ENCODE data around the gene BAHCC1. TPM values are rescaled to one million over a fixed set of nuclear protein-coding genes. Genes with fewer than 3 reads are reported as not detected.

BAHCC1 gene
- total RNA-seq, 2 donors from 2014 or later = 0.02 to 0.14 TPM

DNA sequence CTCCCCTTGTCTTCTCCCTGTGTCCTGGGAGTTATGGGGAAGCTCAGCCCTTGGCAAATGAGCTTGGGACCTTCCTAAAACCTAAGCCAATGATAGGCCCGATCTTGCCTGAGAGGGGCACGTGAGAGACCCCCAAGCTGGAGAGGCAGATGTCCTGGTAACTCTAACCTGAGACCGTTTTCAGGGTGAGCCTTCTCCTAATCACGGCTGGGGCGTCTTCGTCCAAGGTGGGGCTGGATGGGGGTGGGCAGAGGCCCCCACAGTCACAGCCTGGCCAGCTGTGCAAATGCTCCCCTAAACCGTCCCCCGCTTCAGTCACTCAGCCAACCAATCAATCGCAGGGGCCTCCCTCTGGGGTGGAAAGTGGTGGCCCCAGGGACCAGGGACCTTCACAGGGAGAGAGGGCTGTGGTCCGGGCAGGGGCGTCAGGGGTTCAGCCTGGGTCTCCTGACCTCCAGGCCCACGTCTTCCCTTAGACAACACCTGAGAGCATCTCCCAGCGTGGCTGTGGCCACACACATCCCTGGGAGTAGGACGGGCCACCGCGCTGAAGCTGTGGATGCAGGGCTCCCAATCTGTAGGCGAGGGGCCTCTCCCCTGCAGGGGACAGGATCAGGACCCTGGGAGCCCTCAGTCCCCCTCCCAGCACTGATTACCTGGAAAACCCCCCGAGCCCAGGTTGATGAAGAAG is 86.7 kb downstream of the BAHCC1 start:
- no peaks in the 10 kb centered on the region for H3K9me3 Mint-ChIP-seq
- H3K4me1 Mint-ChIP-seq (ENCODE audit: low read depth) = peaks cover 32% of the 10 kb centered on the region
- no peak for ATAC-seq (replicated peaks in 1 of 2)
- H3K27me3 Mint-ChIP-seq (ENCODE audit: low read depth) = peaks cover 49% of the 10 kb centered on the region
- no peak overlapping the region for H3K27ac Mint-ChIP-seq
- no peak for DNase-seq
- peak overlapping the region; percentile 72 to 75 for H3K4me3 Mint-ChIP-seq
- no peaks in the 10 kb centered on the region for H3K36me3 Mint-ChIP-seq (ENCODE audit: insufficient read depth in 2 of 2)

DNA sequence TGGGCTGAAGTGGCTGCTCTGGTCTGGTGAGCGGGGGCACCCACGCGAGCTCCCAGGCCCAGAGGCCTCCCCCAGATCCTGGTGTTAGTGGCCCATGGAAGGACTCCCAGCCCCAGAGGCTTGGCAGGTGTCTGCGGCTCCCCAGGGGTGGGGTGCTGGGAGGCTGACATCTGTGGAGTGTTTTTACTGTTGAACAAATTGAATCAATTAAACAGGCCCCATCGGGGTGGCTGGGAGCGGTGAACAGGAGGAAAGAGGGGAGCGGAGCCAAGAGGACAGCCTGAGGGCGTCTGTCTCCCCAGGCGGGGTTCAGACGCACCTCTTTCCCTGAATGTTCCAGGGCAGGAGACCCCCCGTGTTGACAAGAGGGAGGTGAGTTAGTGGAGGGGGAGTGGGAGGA is 87.4 kb downstream of the BAHCC1 start:
- peaks cover 36% of the 10 kb centered on the region for H3K4me1 Mint-ChIP-seq (ENCODE audit: low read depth)

DNA sequence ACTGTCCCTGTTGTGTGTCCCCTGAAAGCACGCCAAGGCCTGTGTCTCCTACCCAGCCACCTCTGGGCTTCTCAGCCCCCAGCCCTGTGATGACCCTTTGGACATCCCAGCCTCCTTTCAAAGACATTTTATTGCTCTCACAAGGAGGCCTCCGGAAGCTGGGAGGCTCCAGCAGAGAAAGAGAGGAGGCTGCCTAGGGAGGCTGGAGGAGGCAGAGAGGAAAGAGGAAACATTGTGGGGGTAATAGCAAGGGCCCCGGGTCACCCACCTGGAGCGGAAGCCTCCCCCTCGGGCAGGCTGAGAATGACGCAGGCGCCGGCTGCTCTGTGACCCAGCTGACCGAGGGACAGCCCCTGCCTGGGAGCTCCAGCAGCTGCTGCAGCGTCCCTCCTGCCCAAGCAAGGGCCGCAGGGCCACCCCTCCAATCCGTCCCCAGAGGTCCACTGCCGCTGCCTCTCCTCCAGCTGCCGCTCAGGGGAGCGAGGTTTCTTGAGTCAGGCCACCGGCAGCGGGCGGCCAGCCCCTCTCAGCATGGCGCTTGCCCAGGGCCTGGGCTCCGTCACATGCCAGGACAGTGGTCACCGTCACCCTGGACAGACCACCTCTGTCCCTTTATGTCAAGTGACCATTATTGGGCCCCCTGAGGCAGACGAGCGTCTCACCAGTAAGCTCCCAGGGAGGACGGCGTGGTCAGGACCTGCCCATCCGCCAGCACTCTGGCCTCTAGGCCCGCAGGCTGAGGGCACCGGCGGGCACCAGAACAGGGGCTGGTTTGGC is 88.0 kb downstream of the BAHCC1 start:
- Mint-ChIP-seq H3K9me3 (no peaks in the 10 kb centered on the region), H3K27ac (no peak overlapping the region), H3K27me3 (ENCODE audit: low read depth) (peaks cover 43% of the 10 kb centered on the region), H3K4me3 (peak overlapping the region; percentile 44 to 75), H3K36me3 (ENCODE audit: insufficient read depth in 2 of 2) (no peaks in the 10 kb centered on the region), H3K4me1 (ENCODE audit: low read depth) (peaks cover 36% of the 10 kb centered on the region)
- DNase-seq = peak; percentile 46 to 47
- ATAC-seq (replicated peaks in 1 of 2) = no peak

More for the DNA sequence above, 87.4 kb downstream of the BAHCC1 start:
- peak overlapping the region in 1 of 2 donors; percentile 75 for H3K4me3 Mint-ChIP-seq
- no peaks in the 10 kb centered on the region for H3K9me3 Mint-ChIP-seq
- DNase-seq (no peak), ATAC-seq (replicated peaks in 1 of 2) (no peak)
- peaks cover 49% of the 10 kb centered on the region for H3K27me3 Mint-ChIP-seq (ENCODE audit: low read depth)
- H3K27ac Mint-ChIP-seq = no peak overlapping the region
- no peaks in the 10 kb centered on the region for H3K36me3 Mint-ChIP-seq (ENCODE audit: insufficient read depth in 2 of 2)

DNA sequence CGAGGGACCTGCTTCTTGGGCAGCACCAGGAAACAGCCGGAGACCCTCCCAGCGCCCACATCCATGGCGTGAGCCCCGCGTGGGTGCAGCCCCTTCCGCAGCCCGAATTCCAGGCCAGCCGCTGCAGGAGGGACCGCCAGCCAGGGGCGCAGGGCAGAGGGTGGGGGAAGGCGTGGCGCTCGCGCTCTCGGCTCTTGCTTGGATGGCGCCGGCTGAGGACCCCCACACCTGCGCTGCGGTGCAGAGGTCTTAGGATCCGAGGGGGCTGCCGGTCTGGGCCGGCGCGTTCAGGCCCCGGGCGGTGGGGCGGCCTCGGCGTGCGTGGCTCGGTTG is 88.6 kb downstream of the BAHCC1 start:
- H3K4me1 Mint-ChIP-seq (ENCODE audit: low read depth) = peaks cover 36% of the 10 kb centered on the region
- H3K27me3 Mint-ChIP-seq (ENCODE audit: low read depth) = peaks cover 42% of the 10 kb centered on the region
- no peaks in the 10 kb centered on the region for H3K9me3 Mint-ChIP-seq
- no peak overlapping the region for H3K27ac Mint-ChIP-seq
- peak overlapping the region; percentile 44 to 75 for H3K4me3 Mint-ChIP-seq
- ATAC-seq (replicated peaks in 1 of 2) = peak in 1 of 2 donors; percentile 9
- no peak for DNase-seq
- no peaks in the 10 kb centered on the region for H3K36me3 Mint-ChIP-seq (ENCODE audit: insufficient read depth in 2 of 2)

DNA sequence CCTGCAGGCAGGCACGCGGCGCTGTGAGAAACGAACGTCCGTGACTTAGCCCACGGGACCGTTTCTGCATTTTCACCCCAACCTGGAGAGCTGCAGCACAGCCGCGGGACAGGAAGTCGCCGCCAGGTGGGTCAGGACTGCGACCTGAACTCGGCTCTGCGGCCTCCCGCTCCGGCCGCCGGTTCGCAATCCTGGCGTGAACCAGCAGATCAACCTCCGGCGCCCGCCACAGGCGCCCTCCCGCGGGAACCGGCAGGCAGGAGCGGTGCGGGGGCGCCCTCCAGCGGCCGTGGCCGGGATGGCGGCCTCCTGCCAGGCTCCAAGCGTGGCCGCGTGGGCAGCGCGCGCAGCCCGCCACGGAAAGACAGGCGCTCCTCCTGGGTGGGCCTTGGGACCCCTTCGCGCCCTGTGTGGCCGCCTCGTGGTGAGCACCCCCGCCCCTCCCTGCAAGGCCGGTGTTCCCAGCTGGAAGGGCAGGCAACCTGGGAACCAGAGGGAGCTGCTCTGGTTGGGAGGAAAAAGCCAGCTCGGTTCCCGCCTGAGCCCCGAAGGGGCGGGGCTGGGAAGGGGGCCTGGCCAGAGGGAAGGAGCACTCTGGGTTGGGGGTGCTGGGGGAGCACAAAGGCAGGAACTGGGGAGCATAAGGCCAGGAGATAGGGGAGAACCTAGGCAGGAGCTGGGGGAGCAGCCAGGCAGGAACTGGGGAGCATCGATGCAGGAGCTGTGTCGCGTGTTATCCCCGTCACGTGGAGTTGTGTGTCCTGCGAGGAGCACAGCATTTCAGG is 89.1 kb downstream of the BAHCC1 start:
- DNase-seq (peak; percentile 91 to 95), ATAC-seq (replicated peaks in 1 of 2) (peak; percentile 67)
- peaks cover 43% of the 10 kb centered on the region for H3K27me3 Mint-ChIP-seq (ENCODE audit: low read depth)
- no peak overlapping the region for H3K27ac Mint-ChIP-seq
- no peaks in the 10 kb centered on the region for H3K36me3 Mint-ChIP-seq (ENCODE audit: insufficient read depth in 2 of 2)
- peaks cover 36% of the 10 kb centered on the region for H3K4me1 Mint-ChIP-seq (ENCODE audit: low read depth)
- H3K4me3 Mint-ChIP-seq = peak overlapping the region; percentile 44 to 75
- H3K9me3 Mint-ChIP-seq = no peaks in the 10 kb centered on the region

DNA sequence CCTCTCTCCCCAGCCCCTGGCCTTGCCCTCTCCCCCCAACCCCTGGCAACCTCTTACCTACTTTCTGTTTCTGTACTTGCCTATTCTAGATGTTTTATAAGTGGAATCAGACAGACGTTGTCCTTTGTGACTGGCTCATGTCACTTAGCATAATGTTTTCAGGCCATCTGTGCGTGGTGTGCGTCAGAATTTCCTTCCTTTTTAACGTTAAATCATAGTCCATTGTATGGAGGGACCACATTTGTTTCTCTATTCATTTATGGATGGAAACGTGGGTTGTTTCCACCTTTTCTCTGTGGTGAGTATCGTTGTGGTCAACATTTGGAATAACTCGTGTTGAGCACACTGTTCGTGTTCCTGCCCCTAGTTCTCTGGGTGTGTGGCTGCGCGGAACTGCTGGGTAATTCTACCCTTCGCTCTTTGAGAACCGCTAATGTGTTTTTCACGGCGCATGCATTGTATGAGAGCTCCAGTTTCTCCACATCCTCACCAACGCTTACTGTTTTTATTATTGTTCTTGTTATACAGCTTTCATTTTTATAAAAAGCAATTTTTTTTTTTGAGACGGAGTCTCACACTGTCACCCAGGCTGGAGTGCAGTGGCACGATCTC is 91.0 kb downstream of the BAHCC1 start:
- H3K4me3 Mint-ChIP-seq = peak overlapping the region in 1 of 2 donors; percentile 45
- peaks cover 45% of the 10 kb centered on the region for H3K27me3 Mint-ChIP-seq (ENCODE audit: low read depth)
- no peaks in the 10 kb centered on the region for H3K9me3 Mint-ChIP-seq
- DNase-seq (no peak), ATAC-seq (replicated peaks in 1 of 2) (no peak)
- no peak overlapping the region for H3K27ac Mint-ChIP-seq
- H3K36me3 Mint-ChIP-seq (ENCODE audit: insufficient read depth in 2 of 2) = no peaks in the 10 kb centered on the region
- peaks cover 36% of the 10 kb centered on the region for H3K4me1 Mint-ChIP-seq (ENCODE audit: low read depth)

DNA sequence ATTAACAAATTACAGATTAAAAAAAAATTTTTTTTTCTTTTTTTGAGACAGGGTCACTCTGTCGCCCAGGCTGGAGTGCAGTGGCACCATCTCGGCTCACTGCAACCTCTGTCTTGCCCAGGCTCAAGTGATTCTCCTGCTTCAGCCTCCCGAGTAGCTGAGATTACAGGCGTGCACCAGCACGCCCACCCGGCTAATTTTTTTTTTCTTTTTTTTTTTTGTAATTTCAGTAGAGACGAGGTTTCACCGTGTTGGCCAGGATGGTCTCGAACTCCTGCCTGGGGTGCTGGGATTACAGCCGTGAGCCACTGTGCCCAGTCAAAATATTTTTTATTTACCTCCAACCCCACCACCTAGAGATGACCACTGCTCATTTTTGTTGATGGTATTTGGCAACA is 91.8 kb downstream of the BAHCC1 start:
- Mint-ChIP-seq H3K4me3 (peak overlapping the region; percentile 64 to 75), H3K27ac (no peak overlapping the region), H3K36me3 (ENCODE audit: insufficient read depth in 2 of 2) (no peaks in the 10 kb centered on the region), H3K27me3 (ENCODE audit: low read depth) (peaks cover 41% of the 10 kb centered on the region), H3K4me1 (ENCODE audit: low read depth) (peaks cover 31% of the 10 kb centered on the region), H3K9me3 (no peaks in the 10 kb centered on the region)
- ATAC-seq (replicated peaks in 1 of 2) (no peak), DNase-seq (no peak)

DNA sequence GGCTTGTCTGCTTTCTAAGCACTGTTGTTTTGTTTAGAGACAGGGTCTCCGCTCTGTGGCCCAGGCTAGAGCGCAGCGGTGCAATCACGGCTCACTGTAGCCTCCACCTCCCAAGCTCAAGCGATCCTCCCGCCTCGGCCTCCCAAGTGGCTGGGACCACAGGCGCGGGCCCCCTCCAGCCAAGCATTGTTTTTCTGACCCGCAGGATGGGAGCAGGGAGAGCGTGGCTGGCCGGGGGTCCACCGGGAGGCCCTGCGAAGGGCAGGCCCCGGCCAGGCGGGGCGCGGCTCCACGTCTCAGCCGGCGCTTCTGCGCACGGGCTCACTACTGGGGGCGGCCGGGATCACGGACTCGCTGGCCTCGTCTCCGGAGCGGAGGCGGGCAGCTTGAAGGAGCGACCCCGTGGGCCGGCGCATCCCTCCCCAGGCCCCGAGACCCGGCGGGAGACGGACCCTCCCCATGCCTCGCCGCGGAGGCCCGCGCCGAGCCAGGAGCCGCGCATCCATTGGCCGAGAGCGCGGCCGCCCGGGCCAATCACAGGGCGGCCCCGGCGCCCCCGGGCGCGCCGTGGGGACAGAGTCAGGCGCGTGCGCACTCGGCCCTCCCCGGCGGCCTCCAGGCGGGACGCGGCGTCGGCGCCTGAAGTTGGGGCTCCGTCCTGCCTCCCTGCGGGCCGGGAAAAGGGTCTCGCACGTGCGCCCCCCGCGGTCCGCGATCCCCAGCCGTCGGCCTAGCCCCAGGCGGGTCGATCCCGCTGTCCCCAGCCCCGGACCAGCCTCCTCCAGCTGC is 92.4 kb downstream of the BAHCC1 start:
- Mint-ChIP-seq H3K27me3 (ENCODE audit: low read depth) (peaks cover 35% of the 10 kb centered on the region), H3K4me3 (peak overlapping the region; percentile 64 to 75), H3K27ac (no peak overlapping the region), H3K4me1 (ENCODE audit: low read depth) (peaks cover 25% of the 10 kb centered on the region), H3K36me3 (ENCODE audit: insufficient read depth in 2 of 2) (no peaks in the 10 kb centered on the region), H3K9me3 (no peaks in the 10 kb centered on the region)
- ATAC-seq (replicated peaks in 1 of 2) (peak; percentile 85), DNase-seq (peak; percentile 84 to 87)

DNA sequence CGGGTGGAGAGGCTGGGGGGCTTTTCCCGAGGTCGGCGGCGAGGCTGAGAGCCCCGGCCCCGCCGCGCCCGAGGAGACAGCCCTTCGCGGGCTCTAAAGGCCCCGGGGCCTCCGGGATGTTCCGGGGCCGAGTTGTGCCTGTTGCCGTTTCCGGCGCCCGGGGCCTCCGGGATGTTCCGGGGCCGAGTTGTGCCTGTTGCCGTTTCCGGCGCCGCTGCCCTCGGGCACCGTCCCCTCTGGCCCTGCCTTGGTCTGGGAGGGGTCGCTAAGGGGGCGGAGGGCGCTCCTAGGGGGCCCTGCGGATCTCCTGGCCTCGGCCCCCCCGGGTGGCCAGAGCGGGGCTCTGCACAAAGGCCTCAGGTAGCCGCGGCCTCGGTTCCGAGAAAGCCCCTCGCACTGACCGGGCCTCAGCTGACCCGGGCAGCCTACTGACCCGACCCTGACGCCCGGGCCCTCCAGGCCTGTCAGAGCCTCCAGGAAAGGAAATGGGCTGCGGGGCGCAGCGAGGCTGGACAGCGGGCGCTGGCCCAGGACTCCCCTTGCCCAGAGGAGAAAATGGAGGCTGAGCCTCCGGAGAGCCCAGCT is 93.1 kb downstream of the BAHCC1 start:
- H3K4me3 Mint-ChIP-seq = peak overlapping the region; percentile 14 to 52
- ATAC-seq (replicated peaks in 1 of 2) = peak; percentile 2 to 5
- H3K27ac Mint-ChIP-seq = no peak overlapping the region
- DNase-seq = no peak
- H3K36me3 Mint-ChIP-seq (ENCODE audit: insufficient read depth in 2 of 2) = no peaks in the 10 kb centered on the region
- H3K27me3 Mint-ChIP-seq (ENCODE audit: low read depth) = peaks cover 31% of the 10 kb centered on the region
- peaks cover 18% of the 10 kb centered on the region for H3K4me1 Mint-ChIP-seq (ENCODE audit: low read depth)
- no peaks in the 10 kb centered on the region for H3K9me3 Mint-ChIP-seq

DNA sequence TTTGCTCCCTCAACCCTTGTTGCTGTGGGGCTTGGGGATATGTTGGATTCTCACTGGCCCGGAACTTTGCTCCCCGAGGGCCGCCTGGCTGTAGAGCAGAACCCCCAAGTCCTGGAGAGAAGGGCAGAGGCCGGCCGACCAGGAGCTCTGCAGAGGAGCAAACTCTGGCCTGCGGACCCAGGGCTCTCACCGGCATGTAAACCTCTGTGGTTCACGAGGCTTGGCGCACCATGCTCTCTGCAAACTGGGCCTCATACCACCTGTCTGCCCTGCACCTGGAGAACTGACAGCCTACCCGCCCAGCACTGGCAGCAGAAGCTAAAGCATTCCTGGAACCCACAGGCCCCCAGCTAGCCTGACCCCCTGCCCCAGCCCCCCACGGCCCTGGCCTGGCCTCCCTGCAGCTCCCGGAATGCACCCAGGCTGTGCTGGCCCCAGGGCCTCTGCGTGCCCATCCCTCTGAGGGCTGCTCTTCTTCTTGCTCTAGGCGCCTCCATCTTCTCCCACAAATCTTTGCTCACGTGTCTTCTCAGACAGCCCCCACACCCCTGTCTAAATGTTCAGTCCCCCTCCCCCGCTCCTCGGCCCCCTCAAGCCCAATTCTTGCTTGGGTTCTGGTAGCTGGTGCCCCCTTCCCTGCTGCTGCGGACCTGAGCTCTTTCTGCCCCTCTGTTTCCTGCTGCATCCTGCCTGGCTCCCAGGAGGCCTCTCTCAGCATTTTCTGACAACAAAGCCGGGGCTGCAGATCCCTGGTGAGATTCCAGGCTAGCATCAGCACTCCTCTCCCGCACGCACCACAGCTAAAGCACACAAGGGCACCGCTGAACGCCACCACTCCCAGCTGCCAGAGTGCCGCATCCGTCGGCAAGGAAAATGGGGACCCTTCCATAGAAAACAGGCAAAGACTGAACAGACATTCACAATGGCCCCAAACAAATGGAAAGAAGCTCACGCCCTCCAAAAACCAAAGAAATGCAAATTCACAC is 94.0 kb downstream of the BAHCC1 start:
- Mint-ChIP-seq H3K27ac (no peak overlapping the region), H3K9me3 (no peaks in the 10 kb centered on the region), H3K36me3 (ENCODE audit: insufficient read depth in 2 of 2) (no peaks in the 10 kb centered on the region)

More for the DNA sequence above, 94.0 kb downstream of the BAHCC1 start:
- ATAC-seq (replicated peaks in 1 of 2) (no peak), DNase-seq (no peak)
- Mint-ChIP-seq H3K27me3 (ENCODE audit: low read depth) (peaks cover 31% of the 10 kb centered on the region), H3K4me1 (ENCODE audit: low read depth) (peaks cover 16% of the 10 kb centered on the region), H3K4me3 (peak overlapping the region; percentile 36 to 68)
